MM.1S (cell line): ENCODE measurements around the gene ZNF436.

Experiments
- DNase-seq: peaks from one replicate; pipeline ENCODE4 v3.0.0-alpha.2; 2015
- H2AFZ ChIP-seq: fragments of 300-600 bp; sonication (generic); 2 replicates; pipeline ENCODE4 v1.6.0; 2016; ENCODE audit warnings: antibody characterized with exemption, low read length
- H3F3A ChIP-seq: fragments of 300-600 bp; sonication (generic); 2 replicates; pipeline ENCODE4 v1.6.1; 2016; ENCODE audit warnings: mild to moderate bottlenecking, antibody characterized with exemption, low read length, moderate library complexity, mixed read lengths; ENCODE audit not compliant: insufficient read depth
- H3K27ac ChIP-seq: fragments of 300-600 bp; sonication (generic); 2 replicates; pipeline ENCODE4 v1.5.1; 2016; ENCODE audit warnings: mild to moderate bottlenecking, low read length
- H3K27me3 ChIP-seq: fragments of 300-600 bp; sonication (generic); replicated peaks from 2 replicates; pipeline ENCODE4 v1.6.0; 2016; ENCODE audit warnings: low read length; ENCODE audit not compliant: insufficient read depth
- H3K36me3 ChIP-seq: fragments of 300-600 bp; sonication (generic); replicated peaks from 2 replicates; pipeline ENCODE4 v1.6.1; 2016; ENCODE audit warnings: mild to moderate bottlenecking, low read length, mixed read lengths; ENCODE audit not compliant: insufficient read depth
- H3K4me1 ChIP-seq: fragments of 300-600 bp; sonication (generic); 2 replicates; pipeline ENCODE4 v1.6.1; 2016; ENCODE audit warnings: low read length, mixed read lengths
- H3K4me2 ChIP-seq: fragments of 300-600 bp; sonication (generic); 2 replicates; pipeline ENCODE4 v1.6.0; 2016; ENCODE audit warnings: low read depth, low read length
- H3K4me3 ChIP-seq: fragments of 300-600 bp; sonication (generic); 2 replicates; pipeline ENCODE4 v1.5.1; 2016; ENCODE audit warnings: low read length, mixed read lengths
- H3K79me2 ChIP-seq: fragments of 300-600 bp; sonication (generic); 2 replicates; pipeline ENCODE4 v1.6.1; 2016; ENCODE audit warnings: mixed run types, low read length, mixed read lengths
- H3K9ac ChIP-seq: fragments of 300-600 bp; sonication (generic); 2 replicates; pipeline ENCODE4 v1.6.1; 2016; ENCODE audit warnings: low read length, mixed read lengths
- H3K9me2 ChIP-seq: fragments of 300-600 bp; sonication (generic); replicated peaks from 2 replicates; pipeline ENCODE4 v1.6.1; 2016; ENCODE audit warnings: mild to moderate bottlenecking, low read length, mixed read lengths; ENCODE audit not compliant: insufficient read depth
- H3K9me3 ChIP-seq: fragments of 300-600 bp; sonication (generic); replicated peaks from 2 replicates; pipeline ENCODE4 v1.6.1; 2016; ENCODE audit warnings: mild to moderate bottlenecking, low read length, mixed read lengths; ENCODE audit not compliant: insufficient read depth
- H4K20me1 ChIP-seq: fragments of 300-600 bp; sonication (generic); 2 replicates; pipeline ENCODE4 v1.6.1; 2016; ENCODE audit warnings: mild to moderate bottlenecking, low read length, moderate library complexity, mixed read lengths; ENCODE audit not compliant: insufficient read depth
- EZH2 ChIP-seq: fragments of 300-600 bp; sonication (generic); optimal IDR thresholded peaks from 2 replicates; pipeline ENCODE3; 2017; ENCODE audit warnings: low read depth, mild to moderate bottlenecking, antibody characterized with exemption, low read length, mixed read lengths
- EZH2phosphoT487 ChIP-seq: fragments of 300-600 bp; sonication (generic); IDR thresholded peaks from 2 replicates; pipeline ENCODE4 v1.6.1; 2018; ENCODE audit warnings: antibody characterized with exemption, low read length
- TF ChIP-seq, protein P1 (sequence below): fragments of 300-600 bp; sonication (generic); IDR thresholded peaks from 2 replicates; pipeline ENCODE4 v1.5.1; 2016; ENCODE audit warnings: antibody characterized with exemption, low read length, mixed read lengths

Gene ZNF436

DNA sequence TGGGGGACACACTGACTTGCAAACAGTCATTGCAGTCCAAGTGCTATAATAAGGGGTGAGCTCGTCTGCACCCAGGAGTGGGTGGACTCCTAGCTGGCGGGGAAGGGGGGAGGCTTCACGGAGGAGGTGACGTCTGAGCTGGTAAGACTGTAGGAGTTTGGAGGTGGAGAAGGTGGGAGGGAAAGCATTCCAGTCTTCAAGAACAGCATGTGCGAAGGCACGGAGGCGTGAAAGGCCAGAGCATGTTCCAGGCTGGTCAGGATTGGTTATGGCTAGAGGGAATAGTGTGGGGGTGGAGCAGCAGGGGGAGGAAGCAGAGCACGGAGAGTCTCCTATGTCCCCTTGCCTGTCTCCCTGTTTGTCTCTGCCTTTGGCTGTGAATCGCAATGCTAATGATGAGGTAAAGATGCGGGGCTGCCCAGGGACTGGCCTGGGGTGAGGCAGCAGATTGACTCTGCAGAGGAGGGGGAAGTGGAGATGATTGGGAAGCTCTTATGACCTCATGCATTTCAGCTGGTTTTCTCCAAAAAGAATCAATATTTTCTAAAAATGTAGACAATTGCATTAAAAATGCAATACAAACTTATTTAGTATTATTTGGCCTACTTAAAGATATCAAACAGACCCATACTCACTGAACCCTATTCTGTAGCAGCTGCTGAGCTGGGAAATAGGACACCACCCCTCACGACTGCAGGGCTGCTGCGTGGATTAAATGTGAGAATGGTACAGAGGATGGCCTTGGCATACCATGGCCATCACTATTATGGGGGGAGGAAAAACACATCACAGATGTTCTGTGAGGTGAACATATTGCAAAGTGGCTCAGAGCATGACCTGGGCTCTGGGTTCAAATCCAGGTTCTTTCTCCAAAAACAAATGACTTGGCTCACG, 2.6 kb upstream of the ZNF436 start:
- Histone ChIP-seq H3K4me1 (no peaks in the 10 kb centered on the region), H3K36me3 (no peaks in the 10 kb centered on the region), H3K9ac (no peak overlapping the region), H3K4me3 (no peak overlapping the region), H3K27me3 (no peaks in the 10 kb centered on the region), H3K79me2 (0 out of 2 replicates have a peak, but pooled peaks cover 5% of the 10 kb centered on the region), H2AFZ (no peak overlapping the region), H3K9me3 (no peaks in the 10 kb centered on the region), H3K9me2 (no peaks in the 10 kb centered on the region), H3K27ac (no peak overlapping the region), H3K4me2 (no peak overlapping the region), H4K20me1 (no peaks in the 10 kb centered on the region), H3F3A (no peaks in the 10 kb centered on the region)
- TF ChIP-seq EZH2 = no peak
- no peak for TF ChIP-seq EZH2phosphoT487
- TF ChIP-seq, protein P1, sequence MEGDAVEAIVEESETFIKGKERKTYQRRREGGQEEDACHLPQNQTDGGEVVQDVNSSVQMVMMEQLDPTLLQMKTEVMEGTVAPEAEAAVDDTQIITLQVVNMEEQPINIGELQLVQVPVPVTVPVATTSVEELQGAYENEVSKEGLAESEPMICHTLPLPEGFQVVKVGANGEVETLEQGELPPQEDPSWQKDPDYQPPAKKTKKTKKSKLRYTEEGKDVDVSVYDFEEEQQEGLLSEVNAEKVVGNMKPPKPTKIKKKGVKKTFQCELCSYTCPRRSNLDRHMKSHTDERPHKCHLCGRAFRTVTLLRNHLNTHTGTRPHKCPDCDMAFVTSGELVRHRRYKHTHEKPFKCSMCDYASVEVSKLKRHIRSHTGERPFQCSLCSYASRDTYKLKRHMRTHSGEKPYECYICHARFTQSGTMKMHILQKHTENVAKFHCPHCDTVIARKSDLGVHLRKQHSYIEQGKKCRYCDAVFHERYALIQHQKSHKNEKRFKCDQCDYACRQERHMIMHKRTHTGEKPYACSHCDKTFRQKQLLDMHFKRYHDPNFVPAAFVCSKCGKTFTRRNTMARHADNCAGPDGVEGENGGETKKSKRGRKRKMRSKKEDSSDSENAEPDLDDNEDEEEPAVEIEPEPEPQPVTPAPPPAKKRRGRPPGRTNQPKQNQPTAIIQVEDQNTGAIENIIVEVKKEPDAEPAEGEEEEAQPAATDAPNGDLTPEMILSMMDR = no peak
- DNase-seq = no peak

DNA sequence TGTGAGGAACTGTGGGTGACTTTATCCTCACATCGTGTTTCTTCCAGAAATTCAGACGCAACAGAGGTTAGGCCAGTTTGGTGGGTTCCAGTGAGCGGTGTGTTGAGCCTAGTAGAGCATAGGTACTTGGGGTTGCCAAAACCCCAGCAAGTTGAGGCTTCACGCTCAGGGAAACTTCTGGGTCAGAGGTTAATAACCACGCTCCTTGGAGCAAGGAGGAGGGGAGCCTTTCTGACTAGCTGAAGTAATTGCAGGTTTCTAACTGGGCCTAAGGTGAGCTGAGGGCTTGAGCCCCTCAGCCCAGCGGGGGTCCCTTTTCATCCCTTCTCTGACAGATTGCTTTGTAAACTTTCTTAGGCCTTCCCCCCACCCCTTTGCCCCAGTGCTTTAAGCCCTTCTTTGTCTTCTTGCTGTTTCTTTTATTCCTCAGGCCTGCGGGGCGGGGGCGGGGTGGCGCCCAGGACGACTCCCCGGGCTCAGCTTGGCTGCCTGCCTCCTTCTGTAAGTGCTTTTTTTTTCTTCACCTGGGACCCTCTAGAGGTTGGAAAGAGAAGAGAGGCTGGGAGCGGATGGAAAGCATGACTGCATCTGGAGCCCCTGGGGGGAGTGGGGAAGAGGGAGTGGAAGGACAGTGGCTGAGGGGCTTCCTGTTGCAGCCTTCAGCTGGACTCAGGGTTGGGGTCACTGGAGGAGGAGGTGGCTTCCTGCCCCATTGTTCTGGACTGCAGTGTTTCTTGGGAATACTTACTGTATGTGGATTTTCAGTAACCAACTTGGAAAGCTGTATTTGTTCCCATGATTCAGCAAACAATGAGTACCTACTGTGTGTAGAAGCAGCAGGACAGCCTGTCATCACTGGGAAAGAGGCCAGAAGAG, 1.3 kb upstream of the ZNF436 start:
- DNase-seq = no peak
- no peak overlapping the region for H3K9ac ChIP-seq
- no peaks in the 10 kb centered on the region for H3K9me2 ChIP-seq
- no peak overlapping the region for H3K4me2 ChIP-seq
- H3K27ac ChIP-seq = no peak overlapping the region
- TF ChIP-seq, protein P1 = no peak
- TF ChIP-seq EZH2phosphoT487 = no peak
- no peak for TF ChIP-seq EZH2
- H3K4me3 ChIP-seq = no peak overlapping the region
- no peak overlapping the region for H2AFZ ChIP-seq
- no peaks in the 10 kb centered on the region for H3K4me1 ChIP-seq
- H3F3A ChIP-seq = no peaks in the 10 kb centered on the region
- no peaks in the 10 kb centered on the region for H3K9me3 ChIP-seq
- H4K20me1 ChIP-seq = no peaks in the 10 kb centered on the region
- H3K79me2 ChIP-seq = 0 out of 2 replicates have a peak, but pooled peaks cover 5% of the 10 kb centered on the region
- no peaks in the 10 kb centered on the region; the same call in 1 of the 2 replicates for H3K36me3 ChIP-seq
- no peaks in the 10 kb centered on the region for H3K27me3 ChIP-seq

DNA sequence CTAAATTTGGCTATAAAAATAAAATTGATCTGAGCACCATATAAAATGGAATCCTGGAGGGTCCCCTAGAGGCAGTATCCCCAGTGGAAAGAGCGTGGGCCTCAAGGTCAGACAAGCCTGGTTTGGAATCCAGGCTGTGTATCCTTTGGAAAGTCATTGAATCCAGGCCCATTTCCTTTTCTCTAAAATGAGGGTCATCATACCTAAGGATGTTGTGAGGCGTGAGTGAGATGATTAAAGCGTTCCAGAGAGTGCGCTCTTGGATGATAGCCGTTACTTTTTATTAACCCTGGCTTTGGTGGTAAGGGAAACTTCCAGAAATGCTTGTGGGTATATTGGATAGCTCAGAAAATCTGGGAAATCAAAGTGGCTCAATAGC, 683 bp upstream of the ZNF436 start:
- TF ChIP-seq EZH2phosphoT487 (no peak), EZH2 (no peak)
- TF ChIP-seq, protein P1 = no peak
- H3K9me3 ChIP-seq = no peaks in the 10 kb centered on the region
- DNase-seq = no peak
- H3K9ac ChIP-seq = no peak overlapping the region
- H3K4me2 ChIP-seq = peak overlapping the region; percentile 94
- H3K27me3 ChIP-seq = no peaks in the 10 kb centered on the region
- H3K27ac ChIP-seq = no peak overlapping the region
- 0 out of 2 replicates have a peak, but pooled peaks cover 5% of the 10 kb centered on the region for H3K79me2 ChIP-seq
- H4K20me1 ChIP-seq = no peaks in the 10 kb centered on the region
- H3F3A ChIP-seq = no peaks in the 10 kb centered on the region
- no peaks in the 10 kb centered on the region; the same call in 1 of the 2 replicates for H3K36me3 ChIP-seq
- H3K4me1 ChIP-seq = no peaks in the 10 kb centered on the region
- no peaks in the 10 kb centered on the region for H3K9me2 ChIP-seq
- H3K4me3 ChIP-seq = no peak overlapping the region
- no peak overlapping the region for H2AFZ ChIP-seq
